GM21381 (cell line): Measurements from ENCODE around the gene KATNBL1.

Experiments used
- ATAC-seq: cut with Tn5 transposase; IDR thresholded peaks from one replicate; pipeline ENCODE4 v1.9.1; 2021; ENCODE audit warnings: mild to moderate bottlenecking, moderate library complexity; ENCODE audit not compliant: unreplicated experiment

KATNBL1 gene, protein sequence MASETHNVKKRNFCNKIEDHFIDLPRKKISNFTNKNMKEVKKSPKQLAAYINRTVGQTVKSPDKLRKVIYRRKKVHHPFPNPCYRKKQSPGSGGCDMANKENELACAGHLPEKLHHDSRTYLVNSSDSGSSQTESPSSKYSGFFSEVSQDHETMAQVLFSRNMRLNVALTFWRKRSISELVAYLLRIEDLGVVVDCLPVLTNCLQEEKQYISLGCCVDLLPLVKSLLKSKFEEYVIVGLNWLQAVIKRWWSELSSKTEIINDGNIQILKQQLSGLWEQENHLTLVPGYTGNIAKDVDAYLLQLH

GRCh38 chr15:34209421-34210282, at the start of gene KATNBL1:
Gene KATNBL1 (minus strand): TSS chr15:34210096. CDS start chr15:34163676, 46,420 bp downstream.
- ATAC-seq, result peak; percentile 95

DNA sequence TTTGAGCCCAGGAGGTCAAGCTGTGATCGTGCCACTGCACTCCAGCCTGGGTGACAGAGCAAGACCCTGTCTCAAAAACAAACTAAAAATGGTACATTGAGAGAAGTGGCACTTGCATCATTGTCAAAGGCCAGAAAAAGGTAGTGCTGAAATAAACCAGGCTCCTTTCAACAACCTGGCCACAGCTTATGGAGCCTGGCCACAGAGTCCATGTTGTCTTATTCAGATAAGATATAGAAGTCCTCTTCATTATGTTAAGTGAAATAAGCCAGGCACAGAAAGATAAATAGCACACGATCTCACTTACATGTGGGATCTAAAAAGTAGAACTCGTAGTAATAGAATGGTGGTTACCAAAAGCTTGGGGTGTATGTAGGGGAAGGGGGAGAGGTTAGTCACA, 49.7 kb upstream of the KATNBL1 start:
- ATAC-seq, result no peak

GRCh38 chr15:34258151-34258550, 48.3 kb upstream of the KATNBL1 start:
- ATAC-seq, result no peak

DNA sequence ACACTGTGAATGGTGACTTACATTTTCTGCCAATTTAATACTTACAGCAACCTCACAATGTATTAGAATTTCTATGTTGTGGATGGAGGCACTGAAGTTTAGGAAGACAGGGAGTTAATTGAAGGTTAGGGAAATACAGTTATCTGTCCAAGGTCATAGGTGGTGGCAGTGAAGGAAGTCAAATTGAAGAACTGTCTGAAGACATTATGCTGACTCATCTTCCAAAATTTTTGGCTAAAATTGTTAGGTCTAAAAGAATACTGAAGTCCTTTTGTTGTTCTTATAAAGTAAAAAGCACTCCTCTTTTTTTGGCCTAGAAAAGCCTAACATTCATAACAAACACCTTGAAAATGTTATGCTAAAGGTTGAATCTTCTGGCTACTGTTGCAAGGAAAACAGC, 42.6 kb upstream of the KATNBL1 start:
- ATAC-seq, result no peak

DNA sequence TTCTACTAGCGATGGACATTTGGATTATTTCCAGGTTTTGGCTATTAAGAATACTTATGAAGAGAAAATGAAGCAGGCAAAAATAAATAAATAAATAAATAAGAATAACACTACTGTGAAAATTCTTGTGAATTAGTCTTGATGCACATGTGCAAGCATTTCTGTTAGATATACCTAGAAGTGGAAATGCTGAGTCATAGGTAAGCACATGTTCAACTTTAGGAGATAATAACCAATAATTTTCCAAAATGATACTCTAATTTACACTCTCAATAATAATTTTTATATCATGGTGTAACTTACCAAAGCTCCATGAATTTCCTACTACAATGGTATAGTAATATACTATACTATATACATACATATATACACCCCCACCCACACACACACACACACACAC, 38.3 kb upstream of the KATNBL1 start:
- no peak for ATAC-seq

- no peak for ATAC-seq
These were observed 36.5 kb upstream of the KATNBL1 start for GRCh38 chr15:34246276-34246976.

DNA sequence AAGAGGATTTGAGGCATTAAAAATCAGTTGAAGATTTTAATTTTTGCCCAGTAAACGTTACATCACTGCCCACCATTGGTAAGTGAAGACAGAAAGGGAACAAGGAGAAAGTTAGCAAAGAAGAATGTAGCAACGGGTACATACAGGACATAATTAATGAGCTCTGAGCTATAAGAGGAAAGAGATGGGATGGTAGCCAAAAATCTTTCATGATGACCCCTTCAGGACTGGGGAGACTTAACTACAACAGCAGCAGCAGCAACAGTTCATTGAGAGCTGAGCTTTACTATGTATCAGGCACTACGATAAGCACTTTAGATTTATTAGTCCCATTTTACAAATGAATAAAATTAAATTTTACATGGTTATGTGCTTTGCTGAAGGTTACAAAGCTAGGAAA, 33.3 kb upstream of the KATNBL1 start:
- ATAC-seq, result no peak

GRCh38 chr15:34242331-34242710, 32.4 kb upstream of the KATNBL1 start:
- no peak for ATAC-seq

- no peak for ATAC-seq
These were observed 31.8 kb upstream of the KATNBL1 start for GRCh38 chr15:34241376-34242330.

GRCh38 chr15:34240537-34240936, 30.6 kb upstream of the KATNBL1 start:
- no peak for ATAC-seq

- ATAC-seq, result no peak
These were observed 29.4 kb upstream of the KATNBL1 start for GRCh38 chr15:34239151-34239808.

DNA sequence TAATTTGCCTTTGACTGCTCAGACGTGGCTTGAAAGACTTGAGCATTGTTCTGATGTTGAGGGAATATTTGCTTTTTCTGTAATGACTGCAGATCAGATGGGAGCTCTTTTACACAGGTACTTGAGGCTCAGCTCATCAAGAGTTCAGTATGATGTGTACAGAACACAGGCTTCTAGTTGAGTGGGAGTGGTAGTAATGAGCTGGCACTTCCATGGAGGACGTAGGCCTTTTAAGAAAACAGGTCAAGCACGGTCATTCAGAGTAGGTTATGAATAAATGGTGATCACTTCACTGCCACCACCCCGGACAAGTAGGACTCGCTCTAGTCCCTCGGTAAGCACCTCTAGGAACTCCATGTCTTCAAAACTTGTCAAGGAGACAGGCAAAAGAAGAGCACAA, 23.7 kb upstream of the KATNBL1 start:
- no peak for ATAC-seq

DNA sequence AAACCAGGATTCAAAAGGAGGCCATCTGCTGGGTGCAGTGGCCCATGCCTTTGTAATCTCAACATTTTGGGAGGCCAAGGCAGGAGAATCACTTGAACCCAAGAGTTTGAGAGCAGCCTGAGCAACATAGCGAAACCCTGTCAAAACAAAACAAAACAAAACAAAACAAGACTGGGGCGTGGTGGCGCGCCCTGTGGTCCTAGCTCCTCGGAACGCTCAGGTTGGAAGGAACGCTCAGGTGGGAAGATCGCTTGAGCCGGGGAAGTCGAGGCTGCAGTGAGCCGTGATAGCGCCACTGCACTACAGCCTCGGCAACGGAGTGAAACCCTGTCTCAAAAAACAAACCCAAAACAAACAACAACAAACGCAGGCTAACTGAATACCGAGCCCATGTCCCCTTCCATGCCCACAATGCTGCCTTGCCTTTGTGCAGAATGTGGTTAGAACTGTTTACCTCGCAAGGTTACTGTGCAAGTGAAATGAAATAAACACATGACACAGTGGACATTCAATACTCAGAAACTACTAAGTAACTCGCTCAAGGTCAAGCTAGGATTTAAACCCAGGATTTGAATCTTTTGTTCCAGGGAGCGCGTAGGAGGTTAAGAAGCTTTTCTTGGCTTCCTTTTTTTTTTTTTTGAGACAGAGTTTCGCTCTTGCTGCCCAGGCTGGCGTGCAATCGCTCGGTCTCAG, 14.2 kb upstream of the KATNBL1 start:
- no peak for ATAC-seq

DNA sequence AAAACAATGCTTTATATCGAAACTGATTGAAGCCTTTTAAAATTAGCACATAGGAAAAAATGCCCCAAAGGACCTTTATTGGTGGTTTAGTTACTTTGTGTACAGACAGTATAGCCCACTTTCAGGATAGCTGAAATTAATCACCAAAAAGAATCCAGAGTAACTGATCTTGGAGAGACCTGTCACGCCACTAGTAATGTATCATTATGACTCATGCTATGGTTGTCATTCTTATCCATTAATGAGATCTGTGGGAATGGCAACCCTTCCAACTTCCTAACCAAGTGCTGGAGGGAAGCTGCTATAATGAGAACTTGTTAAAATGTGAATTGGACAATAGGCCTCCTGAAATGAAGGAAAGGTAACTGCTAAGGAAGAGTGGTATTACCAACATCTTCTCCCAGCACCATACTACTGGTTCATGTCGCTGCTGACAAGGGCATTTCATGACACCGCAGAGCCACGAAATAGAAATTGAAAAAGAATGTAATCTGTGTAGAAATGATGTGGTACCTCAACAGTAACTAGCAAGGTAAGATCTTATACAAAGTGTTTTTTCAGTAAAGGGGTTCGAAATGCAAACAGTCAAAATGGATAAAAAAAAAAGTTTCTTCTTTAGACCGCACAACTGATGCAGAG, 7.8 kb upstream of the KATNBL1 start:
- no peak for ATAC-seq

DNA sequence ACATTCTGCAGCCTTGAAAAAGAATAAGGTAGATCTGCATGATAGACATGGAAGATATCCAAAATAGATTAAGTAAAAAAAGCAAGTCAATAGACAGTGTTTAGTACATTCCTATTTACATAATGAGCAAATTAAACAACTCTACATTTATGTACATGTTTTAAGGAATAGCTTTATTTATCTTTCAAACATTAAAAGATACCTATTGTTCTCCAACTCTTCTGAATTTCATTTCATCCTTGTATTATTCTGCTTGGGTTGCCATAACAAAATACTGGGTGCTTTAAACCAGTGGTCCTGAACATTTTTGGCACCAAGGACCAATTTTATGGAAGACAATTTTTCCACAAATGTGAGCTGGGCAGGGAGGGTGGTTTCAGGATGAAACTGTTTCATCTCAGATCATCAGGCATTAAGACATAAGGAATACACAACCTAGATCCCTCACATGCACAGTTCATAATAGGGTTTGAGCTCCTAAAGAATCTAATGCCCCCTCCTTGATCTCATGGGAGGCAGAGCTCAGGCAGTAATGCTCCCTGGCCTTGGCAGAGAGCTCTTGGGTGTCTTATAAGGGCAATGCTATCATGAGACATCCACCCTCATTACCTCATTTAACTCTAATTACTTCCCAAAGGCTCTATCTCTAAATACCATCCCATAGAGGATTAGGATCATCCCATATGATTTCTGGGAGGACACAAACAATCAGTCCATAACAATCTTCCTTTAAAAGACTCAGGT, 6.8 kb upstream of the KATNBL1 start:
- no peak for ATAC-seq

DNA sequence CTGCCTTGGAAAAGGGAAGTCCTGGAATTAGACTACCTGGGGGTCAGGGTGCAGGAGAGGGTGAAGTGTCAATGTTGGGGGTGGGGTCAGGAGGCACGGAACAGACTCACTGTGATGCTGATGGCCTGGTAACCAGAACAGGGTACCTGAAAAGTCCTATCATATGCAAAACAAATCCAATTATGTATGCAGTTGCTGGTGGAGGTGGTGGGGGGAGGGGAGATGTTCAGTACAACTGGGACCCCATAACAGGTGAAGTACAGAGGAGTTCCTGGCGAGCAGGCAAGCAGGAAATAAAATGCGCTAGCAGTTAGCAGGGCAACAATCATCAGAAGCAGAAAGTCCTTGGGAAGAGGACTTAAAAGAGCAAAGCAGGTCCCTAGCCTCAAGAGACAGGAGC, 4.2 kb upstream of the KATNBL1 start:
- no peak for ATAC-seq

DNA sequence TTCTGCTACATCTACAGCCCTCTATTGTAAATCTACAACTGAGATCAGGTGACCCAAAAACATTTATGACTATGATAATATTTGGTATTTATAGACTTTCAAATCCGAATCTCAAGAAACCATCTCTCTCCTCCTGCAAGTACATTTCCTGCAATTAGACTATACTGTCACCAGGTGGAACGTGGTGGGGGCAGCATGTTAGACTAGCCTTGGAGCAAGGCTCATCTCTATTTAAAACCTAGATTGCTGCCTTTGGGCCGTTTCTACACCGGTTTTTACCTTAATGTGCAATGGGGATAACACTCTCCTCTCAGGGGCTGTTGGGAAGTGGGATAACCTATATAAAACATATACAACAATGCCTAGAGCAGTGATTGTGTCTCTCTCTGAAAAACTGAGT, 3.8 kb upstream of the KATNBL1 start:
- ATAC-seq, result no peak

GRCh38 chr15:34206011-34206410, 3.9 kb downstream of the KATNBL1 start:
- no peak for ATAC-seq
